Neural cell (in vitro differentiated cells): ENCODE data around the gene FOXD4.
"Not testable (repeated sequence)": the region's sequence is repeated elsewhere in the genome, so short reads cannot be mapped to it uniquely, and the experiment has no call there.

Source experiments
- EP300 ChIP-seq: fragments of 450-650 bp; conservative IDR thresholded peaks from 2 replicates; pipeline ENCODE4 v1.6.1; 2014; ENCODE audit warnings: antibody characterized with exemption, mild to moderate bottlenecking, moderate library complexity; ENCODE audit not compliant: poor library complexity, severe bottlenecking
- EZH2 ChIP-seq: fragments of 200-600, 300-800 bp; shearing (Covaris generic), sonication (generic); IDR thresholded peaks from 2 replicates; pipeline ENCODE4 v1.6.1; 2014; ENCODE audit warnings: antibody characterized with exemption, low read length, borderline replicate concordance, mild to moderate bottlenecking; ENCODE audit not compliant: insufficient read depth, poor library complexity, severe bottlenecking
- POLR2AphosphoS5 ChIP-seq: IDR thresholded peaks from 2 replicates; pipeline ENCODE4 v1.6.1; 2012
- RAD21 ChIP-seq: fragments of 450-650 bp; conservative IDR thresholded peaks from 2 replicates; pipeline ENCODE4 v1.6.1; 2014; ENCODE audit warnings: antibody characterized with exemption, mild to moderate bottlenecking, moderate library complexity
- REST ChIP-seq: IDR thresholded peaks from 2 replicates; pipeline ENCODE4 v1.6.1; 2012; ENCODE audit warnings: borderline replicate concordance
- SMC3 ChIP-seq: fragments of 450-650 bp; conservative IDR thresholded peaks from 2 replicates; pipeline ENCODE4 v1.6.1; 2014; ENCODE audit warnings: antibody characterized with exemption, mild to moderate bottlenecking, moderate library complexity; ENCODE audit not compliant: poor library complexity
- TAF1 ChIP-seq: IDR thresholded peaks from 2 replicates; pipeline ENCODE4 v1.6.1; 2012; ENCODE audit warnings: low read depth
- TF ChIP-seq, protein P1 (sequence below): fragments of 450-650 bp; IDR thresholded peaks from 2 replicates; pipeline ENCODE4 v1.5.1; 2014; ENCODE audit warnings: antibody characterized with exemption, mild to moderate bottlenecking, moderate library complexity; ENCODE audit not compliant: poor library complexity, severe bottlenecking

GRCh38 chr9:115118-115451 is 3.1 kb downstream of the FOXD4 start:
- TF ChIP-seq, protein P1, sequence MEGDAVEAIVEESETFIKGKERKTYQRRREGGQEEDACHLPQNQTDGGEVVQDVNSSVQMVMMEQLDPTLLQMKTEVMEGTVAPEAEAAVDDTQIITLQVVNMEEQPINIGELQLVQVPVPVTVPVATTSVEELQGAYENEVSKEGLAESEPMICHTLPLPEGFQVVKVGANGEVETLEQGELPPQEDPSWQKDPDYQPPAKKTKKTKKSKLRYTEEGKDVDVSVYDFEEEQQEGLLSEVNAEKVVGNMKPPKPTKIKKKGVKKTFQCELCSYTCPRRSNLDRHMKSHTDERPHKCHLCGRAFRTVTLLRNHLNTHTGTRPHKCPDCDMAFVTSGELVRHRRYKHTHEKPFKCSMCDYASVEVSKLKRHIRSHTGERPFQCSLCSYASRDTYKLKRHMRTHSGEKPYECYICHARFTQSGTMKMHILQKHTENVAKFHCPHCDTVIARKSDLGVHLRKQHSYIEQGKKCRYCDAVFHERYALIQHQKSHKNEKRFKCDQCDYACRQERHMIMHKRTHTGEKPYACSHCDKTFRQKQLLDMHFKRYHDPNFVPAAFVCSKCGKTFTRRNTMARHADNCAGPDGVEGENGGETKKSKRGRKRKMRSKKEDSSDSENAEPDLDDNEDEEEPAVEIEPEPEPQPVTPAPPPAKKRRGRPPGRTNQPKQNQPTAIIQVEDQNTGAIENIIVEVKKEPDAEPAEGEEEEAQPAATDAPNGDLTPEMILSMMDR = not testable (repeated sequence)
- TF ChIP-seq EP300, RAD21, EZH2, POLR2AphosphoS5, TAF1, SMC3, REST: not testable (repeated sequence)
